Esophagus (tissue), 2 donors: Measurements from ENCODE around the gene JAM3. TPM values are rescaled to one million over a fixed set of nuclear protein-coding genes. Genes with fewer than 3 reads are reported as not detected.
"Not testable (repeated sequence)": the region's sequence is repeated elsewhere in the genome, so short reads cannot be mapped to it uniquely, and the experiment has no call there.

ENCODE experiments used
- H3K27ac ChIP-seq, 2 donors: one replicate each; pipeline ENCODE4 v1.5.1; 2013; ENCODE audit warnings: low read depth in 2 of 2, mild to moderate bottlenecking in 2 of 2, inconsistent platforms in 1 of 2, low read length in 1 of 2, moderate library complexity in 1 of 2
- H3K27me3 ChIP-seq, 2 donors: one replicate each; pipeline ENCODE4 v1.6.1; 2013; ENCODE audit warnings: low read length in 2 of 2, control low read depth in 1 of 2, mild to moderate bottlenecking in 1 of 2; ENCODE audit not compliant: insufficient read depth in 2 of 2, control insufficient read depth in 1 of 2
- H3K36me3 ChIP-seq, 2 donors: one replicate each; pipeline ENCODE4 v1.6.1; 2013; ENCODE audit warnings: low read length in 1 of 2; ENCODE audit not compliant: control insufficient read depth in 2 of 2, insufficient read depth in 2 of 2
- H3K4me1 ChIP-seq, 2 donors: one replicate each; pipeline ENCODE4 v1.6.1; 2013; ENCODE audit warnings: low read length in 1 of 2; ENCODE audit not compliant: control insufficient read depth in 2 of 2, insufficient read depth in 2 of 2
- H3K4me3 ChIP-seq, 2 donors: one replicate each; pipeline ENCODE4 v1.5.1; 2013; ENCODE audit warnings: low read length in 2 of 2, mild to moderate bottlenecking in 2 of 2, low read depth in 1 of 2, moderate library complexity in 1 of 2
- H3K9me3 ChIP-seq, 2 donors: one replicate each; pipeline ENCODE4 v1.6.1; 2013; ENCODE audit warnings: mild to moderate bottlenecking in 2 of 2, low read depth in 1 of 2, low read length in 1 of 2, moderate library complexity in 1 of 2; ENCODE audit not compliant: control insufficient read depth in 2 of 2, insufficient read depth in 1 of 2
- WGBS, 2 donors: extraction: QIAGEN DNeasy Blood & Tissue Kit; methylation state at CpG; one replicate each; pipeline ENCODE4 v1.1.7; 2013; 5-methylcytosine and 5-hydroxymethylcytosine counted together
- polyA plus RNA-seq, 2 donors: library from polyadenylated mRNA; stranded (reverse); fragments of 200-250 nt; gene quantifications; one replicate each; pipeline ENCODE4 v1.2.3, GENCODE V29; 2013
- donor health status: healthy with polysubstance abuse.
- donor health status: Bipolar disorder and iron deficiency.

The JAM3 gene
- polyA plus RNA-seq, 2 donors = 2.5 to 5.5 TPM

DNA sequence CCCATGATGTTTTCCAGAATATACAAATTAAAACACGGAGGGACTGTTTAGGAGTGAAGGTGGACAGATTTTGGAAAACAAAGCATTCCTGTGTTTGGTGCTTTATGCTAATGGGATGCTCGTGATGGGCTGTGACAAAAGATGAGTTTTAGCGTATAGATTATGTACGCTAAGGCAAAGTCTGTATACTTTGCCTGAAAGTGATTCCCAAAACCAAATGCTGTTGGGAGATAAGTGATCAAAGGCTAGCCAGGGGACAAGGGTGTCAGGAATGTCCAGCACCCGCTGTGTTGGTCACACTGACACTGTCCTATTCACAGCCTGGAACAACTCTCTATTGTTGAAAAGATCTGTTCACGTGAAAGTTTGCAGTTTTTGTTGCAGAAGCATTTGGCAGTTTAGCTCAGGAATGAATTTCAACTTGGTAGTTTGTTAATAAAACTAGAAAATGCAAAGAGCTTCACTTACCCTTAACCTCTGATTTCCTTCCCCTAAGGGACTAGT lies 1.5 kb downstream of the JAM3 start:
- H3K4me3 ChIP-seq = no peak overlapping the region
- H3K4me1 ChIP-seq = no peaks in the 10 kb centered on the region
- 71% methylated on average over 6 of the region's 6 CpGs for WGBS, 2 donors
- H3K27ac ChIP-seq = no peak overlapping the region
- H3K27me3 ChIP-seq = peaks cover 0 to 5% of the 10 kb centered on the region in 2 donors
- no peaks in the 10 kb centered on the region for H3K36me3 ChIP-seq
- H3K9me3 ChIP-seq = no peaks in the 10 kb centered on the region

- Histone ChIP-seq H3K27me3 (peaks cover 0 to 5% of the 10 kb centered on the region in 2 donors), H3K4me1 (no peaks in the 10 kb centered on the region), H3K36me3 (no peaks in the 10 kb centered on the region), H3K27ac (no peak overlapping the region), H3K4me3 (no peak overlapping the region), H3K9me3 (no peaks in the 10 kb centered on the region)
- 65 to 66% methylated on average over 3 of the region's 3 CpGs for WGBS, 2 donors
Observed at GRCh38 chr11:134071306-134071705, 2.4 kb downstream of the JAM3 start.

DNA sequence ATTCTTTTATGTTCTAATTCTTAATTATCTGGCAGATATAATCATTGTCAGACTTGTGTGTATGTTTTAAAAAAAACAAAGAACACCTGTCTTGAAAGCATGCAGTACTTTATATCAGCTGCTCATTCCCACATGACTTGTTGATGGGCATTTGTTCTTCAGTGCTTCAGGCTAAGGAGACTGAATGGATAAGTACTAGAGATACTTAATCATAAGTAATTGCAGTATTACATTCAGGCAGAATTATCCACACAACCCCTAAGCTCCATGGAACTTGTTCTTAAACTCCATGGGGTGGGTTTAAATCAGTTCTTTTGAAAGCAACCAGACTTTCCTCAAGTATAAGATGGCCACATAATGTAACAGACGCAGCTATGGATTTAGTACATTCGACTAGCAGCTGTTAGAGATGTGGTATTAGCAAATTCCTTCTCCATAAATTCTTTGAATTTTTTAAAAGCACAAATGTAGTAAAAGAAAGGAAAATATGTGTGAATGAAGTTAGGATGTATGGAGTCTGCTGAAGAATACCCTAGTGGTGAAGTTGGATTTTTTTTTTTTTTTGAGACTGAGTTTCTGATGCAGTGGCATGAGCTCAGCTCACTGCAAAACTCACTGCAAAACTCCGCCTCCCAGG lies 3.0 kb downstream of the JAM3 start:
- no peak overlapping the region for H3K27ac ChIP-seq
- H3K9me3 ChIP-seq = no peaks in the 10 kb centered on the region
- H3K36me3 ChIP-seq = no peaks in the 10 kb centered on the region
- peaks cover 0 to 5% of the 10 kb centered on the region in 2 donors for H3K27me3 ChIP-seq
- WGBS, 2 donors = 91 to 92% methylated on average over 3 of the region's 3 CpGs
- no peaks in the 10 kb centered on the region for H3K4me1 ChIP-seq
- H3K4me3 ChIP-seq = no peak overlapping the region

DNA sequence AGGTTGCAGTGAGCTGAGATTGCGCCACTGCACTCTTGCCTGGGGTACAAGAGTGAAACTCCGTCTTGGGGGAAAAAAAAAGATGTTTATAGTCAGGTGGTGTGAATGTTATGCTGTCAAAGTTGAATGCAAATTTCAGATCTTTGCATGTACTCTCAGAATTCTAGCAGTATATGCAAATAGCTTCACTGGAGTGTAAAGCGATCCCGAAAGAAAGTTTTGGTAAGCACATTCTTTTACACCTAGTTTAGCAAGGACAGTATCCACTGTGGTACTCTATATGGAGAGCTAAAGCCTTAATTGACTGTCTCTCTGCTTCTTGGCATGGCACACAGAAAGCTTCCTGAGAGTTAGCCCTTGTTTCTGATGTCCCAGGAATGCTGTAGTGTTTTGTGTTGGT lies 4.0 kb downstream of the JAM3 start:
- WGBS, 2 donors = 70 to 71% methylated on average over 4 of the region's 4 CpGs
- Histone ChIP-seq H3K27ac (no peak overlapping the region), H3K36me3 (no peaks in the 10 kb centered on the region), H3K4me1 (no peaks in the 10 kb centered on the region), H3K4me3 (no peak overlapping the region), H3K9me3 (no peaks in the 10 kb centered on the region), H3K27me3 (peaks cover 0 to 5% of the 10 kb centered on the region in 2 donors)

GRCh38 chr11:134074346-134074745 lies 5.5 kb downstream of the JAM3 start:
- Histone ChIP-seq H3K4me1 (no peaks in the 10 kb centered on the region), H3K4me3 (no peak overlapping the region), H3K9me3 (no peaks in the 10 kb centered on the region), H3K36me3 (no peaks in the 10 kb centered on the region), H3K27ac (no peak overlapping the region), H3K27me3 (peaks cover 0 to 5% of the 10 kb centered on the region in 2 donors)
- WGBS, 2 donors = 53 to 59% methylated on average over 4 of the region's 4 CpGs

DNA sequence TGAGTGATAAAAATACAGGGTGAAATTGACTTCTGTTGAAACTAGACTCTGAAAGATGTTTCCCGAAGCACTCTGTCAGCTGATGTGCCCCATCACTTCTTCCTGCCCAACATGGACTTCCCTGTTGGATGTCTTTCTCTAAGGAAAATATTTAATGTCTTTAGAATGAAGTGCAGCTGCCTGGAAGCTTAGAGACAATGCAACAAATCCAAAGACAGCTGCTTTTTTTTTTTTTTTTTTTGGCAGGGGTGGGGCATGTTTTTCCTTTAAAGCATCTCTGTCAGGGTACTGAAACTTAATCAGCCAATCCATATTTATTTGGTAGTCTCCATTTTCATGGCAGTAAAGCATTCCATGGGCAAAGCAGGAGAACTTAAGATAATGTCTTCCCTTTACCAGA lies 5.9 kb downstream of the JAM3 start:
- H3K4me3 ChIP-seq = no peak overlapping the region
- H3K27me3 ChIP-seq = peaks cover 0 to 5% of the 10 kb centered on the region in 2 donors
- H3K27ac ChIP-seq = no peak overlapping the region
- no peaks in the 10 kb centered on the region for H3K4me1 ChIP-seq
- 60 to 65% methylated on average over 1 of the region's 1 CpG for WGBS, 2 donors
- H3K9me3 ChIP-seq = no peaks in the 10 kb centered on the region
- H3K36me3 ChIP-seq = no peaks in the 10 kb centered on the region

GRCh38 chr11:134079317-134079716 lies 10.4 kb downstream of the JAM3 start:
- Histone ChIP-seq H3K27ac (no peak overlapping the region), H3K4me1 (no peaks in the 10 kb centered on the region), H3K27me3 (no peaks in the 10 kb centered on the region), H3K9me3 (no peaks in the 10 kb centered on the region), H3K36me3 (no peaks in the 10 kb centered on the region), H3K4me3 (no peak overlapping the region)
- WGBS, 2 donors = 69 to 71% methylated on average over 5 of the region's 5 CpGs

- H3K27me3 ChIP-seq, H3K4me3 ChIP-seq, H3K36me3 ChIP-seq, H3K4me1 ChIP-seq, H3K9me3 ChIP-seq, H3K27ac ChIP-seq: not testable (repeated sequence)
- 84 to 91% methylated on average over 3 of the region's 3 CpGs for WGBS, 2 donors
Observed at GRCh38 chr11:134081258-134081657, 12.4 kb downstream of the JAM3 start.

DNA sequence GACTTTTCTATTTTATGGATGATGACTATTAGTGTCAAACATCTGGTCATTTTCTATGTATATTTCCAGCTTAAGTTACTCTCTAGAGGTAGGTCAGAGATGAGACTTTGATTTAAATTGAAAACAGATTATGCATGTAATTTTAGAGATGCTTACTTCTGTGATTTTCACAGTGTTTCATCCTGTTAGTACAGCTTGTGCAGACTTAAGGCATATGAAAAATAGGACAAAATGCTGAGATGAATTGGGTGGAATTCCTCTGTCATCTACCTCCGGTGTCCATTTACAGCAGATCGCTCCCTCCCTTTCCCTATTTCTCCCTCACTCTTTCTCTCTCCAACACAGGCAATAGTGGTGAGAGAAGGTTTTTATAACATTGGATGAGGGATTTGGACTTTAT lies 14.1 kb downstream of the JAM3 start:
- Histone ChIP-seq H3K4me3 (no peak overlapping the region), H3K27me3 (no peaks in the 10 kb centered on the region), H3K9me3 (no peaks in the 10 kb centered on the region), H3K27ac (no peak overlapping the region), H3K4me1 (no peaks in the 10 kb centered on the region), H3K36me3 (no peaks in the 10 kb centered on the region)
- WGBS, 2 donors = 80 to 83% methylated on average over 2 of the region's 2 CpGs

DNA sequence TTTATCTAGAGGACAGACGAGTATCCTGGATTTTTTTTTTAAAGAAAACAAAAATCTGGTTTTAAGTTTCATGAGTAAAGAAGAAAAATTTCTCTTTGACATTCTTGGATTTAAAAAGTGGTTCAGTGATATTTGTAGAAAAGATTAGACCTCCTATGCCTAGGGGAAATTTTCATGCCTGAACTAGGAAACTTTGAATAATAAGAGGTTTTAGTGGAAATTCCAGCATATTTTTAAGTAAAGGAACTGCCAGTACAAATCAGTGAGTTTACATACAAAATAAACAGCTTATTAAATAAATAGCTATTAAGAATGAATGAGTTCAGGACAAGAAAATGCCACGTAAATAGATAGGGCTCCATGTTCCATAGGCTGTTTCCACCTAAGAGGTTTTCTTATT lies 17.5 kb downstream of the JAM3 start:
- Histone ChIP-seq H3K27ac (no peak overlapping the region), H3K9me3 (no peaks in the 10 kb centered on the region), H3K27me3 (no peaks in the 10 kb centered on the region), H3K4me3 (no peak overlapping the region), H3K36me3 (no peaks in the 10 kb centered on the region), H3K4me1 (no peaks in the 10 kb centered on the region)
- 39 to 41% methylated on average over 2 of the region's 2 CpGs for WGBS, 2 donors
